ENCODE results near the gene SATB2.

The SATB2 gene

GRCh38 chr2:199424160-199424559, 33.6 kb downstream of the SATB2 start:
- no peak overlapping the region for H3K27ac ChIP-seq
- H3K4me3 ChIP-seq: no peak overlapping the region
- TF ChIP-seq CTCF (IDR thresholded peaks at IDR 0.05): no peak
- no peak for DNase-seq (ENCODE audit: low spot score)

DNA sequence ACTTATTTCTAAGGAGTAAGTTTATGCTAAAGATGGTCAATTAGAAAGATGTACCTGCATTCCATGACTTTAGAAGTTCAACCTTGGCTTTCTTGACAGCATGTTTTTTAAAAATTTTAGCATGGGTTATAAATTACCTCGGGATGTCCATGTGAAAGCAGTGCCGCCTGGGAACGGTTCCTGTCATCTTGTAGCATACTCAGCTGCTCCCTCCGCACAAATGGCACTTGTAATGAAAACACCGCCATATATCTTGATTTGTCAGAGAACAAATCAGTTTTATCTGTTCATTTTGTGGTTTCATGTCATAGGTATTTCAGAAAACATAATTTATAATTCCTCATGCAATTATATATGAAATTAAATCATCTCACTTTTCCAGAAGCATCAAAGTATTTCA, 38.3 kb downstream of the SATB2 start:
- no peak overlapping the region for H3K27ac ChIP-seq
- TF ChIP-seq CTCF (IDR thresholded peaks at IDR 0.05): no peak
- H3K4me3 ChIP-seq: no peak overlapping the region
- no peak for DNase-seq (ENCODE audit: low spot score)

- Histone ChIP-seq H3K27ac (no peak overlapping the region), H3K4me3 (no peak overlapping the region)
- DNase-seq (ENCODE audit: low spot score): no peak
- no peak for TF ChIP-seq CTCF (IDR thresholded peaks at IDR 0.05)
Measured at GRCh38 chr2:199414465-199414864, 43.3 kb downstream of the SATB2 start.

GRCh38 chr2:199414001-199414400, 43.7 kb downstream of the SATB2 start:
- no peak for DNase-seq (ENCODE audit: low spot score)
- Histone ChIP-seq H3K27ac (no peak overlapping the region), H3K4me3 (no peak overlapping the region)
- TF ChIP-seq CTCF (IDR thresholded peaks at IDR 0.05): no peak

- no peak for DNase-seq (ENCODE audit: low spot score)
- Histone ChIP-seq H3K27ac (no peak overlapping the region), H3K4me3 (no peak overlapping the region)
- TF ChIP-seq CTCF (IDR thresholded peaks at IDR 0.05): no peak
Measured at GRCh38 chr2:199409759-199410529, 47.8 kb downstream of the SATB2 start.

DNA sequence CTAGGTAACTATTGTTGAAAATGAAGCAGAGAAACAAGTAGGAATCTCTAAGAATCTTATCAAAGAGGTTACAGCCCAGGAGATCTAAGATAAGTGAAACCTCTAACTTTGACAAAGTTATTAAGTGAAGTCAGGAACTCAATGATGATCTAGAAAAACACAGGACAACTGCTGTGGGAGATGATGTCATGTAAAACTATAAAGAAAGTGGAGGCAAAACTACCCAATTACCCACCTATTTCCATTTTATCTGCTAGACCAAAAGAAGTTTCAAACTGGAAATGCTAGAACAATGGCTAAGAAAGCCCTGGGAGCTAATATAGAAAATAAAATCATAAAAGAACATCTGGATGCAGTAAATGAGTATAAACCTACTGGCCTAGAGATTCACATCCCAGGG, 50.3 kb downstream of the SATB2 start:
- no peak for DNase-seq (ENCODE audit: low spot score)
- Histone ChIP-seq H3K27ac (no peak overlapping the region), H3K4me3 (no peak overlapping the region)
- no peak for TF ChIP-seq CTCF (IDR thresholded peaks at IDR 0.05)

DNA sequence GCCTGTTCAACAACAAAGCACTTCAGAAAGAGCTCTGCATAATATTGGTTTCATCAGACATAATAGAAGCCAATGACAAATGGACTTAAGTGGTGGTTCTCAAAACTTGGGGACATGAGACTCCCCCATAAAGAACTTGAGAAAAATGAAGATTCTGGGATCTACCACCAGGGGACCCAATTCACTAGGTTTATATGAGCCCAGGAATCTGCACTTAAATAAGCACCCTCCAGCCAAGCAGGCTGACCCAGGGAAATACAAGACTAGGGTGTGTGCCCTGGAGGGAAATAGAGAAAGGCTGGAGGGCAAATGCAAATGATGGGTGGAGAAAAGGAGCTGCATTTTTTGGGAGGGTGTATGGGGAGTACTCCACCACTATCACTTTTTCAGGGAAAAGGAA, 52.5 kb downstream of the SATB2 start:
- no peak overlapping the region for H3K27ac ChIP-seq
- no peak overlapping the region for H3K4me3 ChIP-seq
- no peak for DNase-seq (ENCODE audit: low spot score)
- TF ChIP-seq CTCF (IDR thresholded peaks at IDR 0.05): no peak
